HCT116 (cell line): ENCODE data around the gene TRUB1. TPM values are rescaled to one million over a fixed set of nuclear protein-coding genes. Genes with fewer than 3 reads are reported as not detected.

ENCODE experiments used
- ATAC-seq: fragments of 200-7000 bp; cut with Tn5 transposase; 2 replicates; pipeline ENCODE4 v1.9.1; 2020; ENCODE audit warnings: mild to moderate bottlenecking, moderate library complexity
- BruUV-seq: library from RNA; stranded (reverse); fragments of 400-500 nt; replicated peaks from 2 replicates; lab custom pipeline; 2021; lab: Mats Ljungman, UMichigan
- CTCF ChIA-PET: fragments of 300-600 bp; sonication (Branson Sonifier 250); formaldehyde crosslinking; loops from one replicate; lab custom pipeline; 2021; ENCODE audit warnings: antibody characterized with exemption; lab: Charles Lee
- POLR2A ChIA-PET: fragments of 300-600, 350-600 bp; sonication (Branson Sonifier 250); formaldehyde crosslinking; loops from one replicate; lab custom pipeline; 2021; ENCODE audit warnings: antibody characterized with exemption; lab: Charles Lee
- RAD21 ChIA-PET, 2 experiments: fragments of 300-600 bp; sonication (Branson Sonifier 250); formaldehyde crosslinking; loops; one replicate each; lab custom pipeline; 2023; ENCODE audit warnings: low total read pairs in 2 of 2; ENCODE audit not compliant: uncharacterized antibody in 2 of 2, unreplicated experiment in 2 of 2, low non-redundant PET in 1 of 2; lab: Charles Lee
- DNase-seq: peaks from one replicate; pipeline ENCODE4 v3.0.0-alpha.2; 2010; ENCODE audit warnings: low read depth, low spot score
- H2AFZ ChIP-seq: fragments of 200-600 bp; shearing (Covaris generic), sonication (generic); 2 replicates; pipeline ENCODE4 v1.6.1; 2017; ENCODE audit warnings: low read depth, mixed run types, mixed read lengths, antibody characterized with exemption, low read length; ENCODE audit not compliant: poor library complexity, severe bottlenecking
- H3K27ac ChIP-seq: 2 replicates; pipeline ENCODE4 v1.5.1; 2012; ENCODE audit warnings: low read depth, low read length
- H3K27me3 ChIP-seq: fragments of 200-600 bp; sonication (generic); 2 replicates; pipeline ENCODE4 v1.6.1; 2016; ENCODE audit warnings: mixed run types, low read length, mixed read lengths; ENCODE audit not compliant: insufficient read depth
- H3K36me3 ChIP-seq, 2 experiments: fragments of 200-500 bp in 1 of 2; fragments of 200-600 bp in 1 of 2; sonication (Bioruptor generic) in 1 of 2; sonication (generic) in 1 of 2; 2 replicates each; pipeline versions ENCODE4 v1.5.1 to v1.6.1; 2014 to 2016; ENCODE audit warnings: low read length in 2 of 2, inconsistent platforms in 1 of 2, mixed read lengths in 1 of 2, mixed run types in 1 of 2; ENCODE audit not compliant: insufficient read depth in 2 of 2, control insufficient read depth in 1 of 2
- H3K4me1 ChIP-seq, 2 experiments: fragments of 200-600 bp in 1 of 2; sonication (generic) in 1 of 2; 2 replicates each; pipeline versions ENCODE4 v1.5.1 to v1.6.1; 2012 to 2017; ENCODE audit warnings: low read length in 2 of 2, inconsistent platforms in 1 of 2, mild to moderate bottlenecking in 1 of 2, mixed read lengths in 1 of 2, mixed run types in 1 of 2, moderate library complexity in 1 of 2; ENCODE audit not compliant: insufficient read depth in 2 of 2, control insufficient read depth in 1 of 2
- H3K4me2 ChIP-seq: fragments of 200-600 bp; sonication (generic); 2 replicates; pipeline ENCODE4 v1.6.1; 2017; ENCODE audit warnings: mixed run types, low read length, mixed read lengths
- H3K4me3 ChIP-seq, 2 experiments: fragments of 200-600 bp in 1 of 2; sonication (generic) in 1 of 2; replicated peaks in 1 of 2; 2 replicates each; pipeline ENCODE4 v1.5.1; 2011 to 2016; ENCODE audit warnings: low read length in 2 of 2, control low read depth in 1 of 2, low read depth in 1 of 2, mild to moderate bottlenecking in 1 of 2, mixed read lengths in 1 of 2, mixed run types in 1 of 2
- H3K79me2 ChIP-seq: fragments of 200-600 bp; sonication (generic); 2 replicates; pipeline ENCODE4 v1.6.1; 2017; ENCODE audit warnings: mild to moderate bottlenecking, mixed run types, low read length, moderate library complexity, mixed read lengths; ENCODE audit not compliant: insufficient read depth
- H3K9ac ChIP-seq: fragments of 200-600 bp; sonication (generic); 2 replicates; pipeline ENCODE4 v1.6.1; 2016; ENCODE audit warnings: low read length, mixed read lengths
- H3K9me2 ChIP-seq: fragments of 200-600 bp; sonication (generic), shearing (Covaris generic); 2 replicates; pipeline ENCODE4 v1.6.1; 2017; ENCODE audit warnings: mixed run types, mild to moderate bottlenecking, moderate library complexity; ENCODE audit not compliant: insufficient read depth
- H3K9me3 ChIP-seq, 2 experiments: fragments of 200-500 bp in 1 of 2; fragments of 200-600 bp in 1 of 2; sonication (Bioruptor generic) in 1 of 2; sonication (generic) in 1 of 2; 2 replicates each; pipeline ENCODE4 v1.6.1; 2014 to 2017; ENCODE audit warnings: low read length in 2 of 2, mixed read lengths in 2 of 2, inconsistent platforms in 1 of 2, low read depth in 1 of 2, mild to moderate bottlenecking in 1 of 2, mixed run types in 1 of 2, moderate library complexity in 1 of 2; ENCODE audit not compliant: control insufficient read depth in 1 of 2, insufficient read depth in 1 of 2
- H4K20me1 ChIP-seq: fragments of 200-600 bp; sonication (generic), shearing (Covaris generic); 2 replicates; pipeline ENCODE4 v1.6.1; 2017; ENCODE audit warnings: mixed run types, mild to moderate bottlenecking, moderate library complexity; ENCODE audit not compliant: insufficient read depth
- CBX3 ChIP-seq: IDR thresholded peaks from 2 replicates; pipeline ENCODE4 v1.6.1; 2012; ENCODE audit warnings: low read depth
- RAD21 ChIP-seq: IDR thresholded peaks from 2 replicates; pipeline ENCODE4 v1.6.1; 2012; ENCODE audit warnings: low read depth, mild to moderate bottlenecking
- SIN3A ChIP-seq: IDR thresholded peaks from 2 replicates; pipeline ENCODE4 v1.6.1; 2012; ENCODE audit warnings: low read depth
- SP1 ChIP-seq: IDR thresholded peaks from 2 replicates; pipeline ENCODE4 v1.6.1; 2012; ENCODE audit warnings: low read depth
- SRF ChIP-seq: IDR thresholded peaks from 2 replicates; pipeline ENCODE4 v1.6.1; 2012; ENCODE audit warnings: low read depth
- TCF7L2 ChIP-seq: IDR thresholded peaks from 2 replicates; pipeline ENCODE4 v1.7.0; 2011; ENCODE audit warnings: borderline replicate concordance, inconsistent platforms; ENCODE audit not compliant: insufficient read depth, insufficient read length; ENCODE audit errors: extremely low read depth
- YY1 ChIP-seq: IDR thresholded peaks from 2 replicates; pipeline ENCODE4 v1.6.1; 2011; ENCODE audit warnings: low read length, low read depth, moderate library complexity, mild to moderate bottlenecking; ENCODE audit not compliant: insufficient replicate concordance; ENCODE audit errors: extremely low read depth
- ZBTB33 ChIP-seq: IDR thresholded peaks from 2 replicates; pipeline ENCODE4 v1.6.1; 2011; ENCODE audit warnings: mild to moderate bottlenecking, low read length, moderate library complexity; ENCODE audit not compliant: insufficient replicate concordance; ENCODE audit errors: extremely low read depth
- intact Hi-C: fragments of 100-400 bp; cut with micrococcal nuclease; formaldehyde crosslinking; loops from 2 replicates; pipeline ENCODE4 v1.10.0; 2022
- total RNA-seq: library from RNA; stranded (reverse); gene quantifications from one replicate; pipeline ENCODE4 v1.2.1, GENCODE V29; 2021; ENCODE audit not compliant: unreplicated experiment
- TF ChIP-seq, protein P1 (sequence below), 3 experiments: fragments of 200-600 bp in 1 of 3; sonication (generic) in 1 of 3; IDR thresholded peaks in 2 of 3; conservative IDR thresholded peaks in 1 of 3; 2 replicates each; pipeline ENCODE4 v1.5.1; 2012 to 2017; ENCODE audit warnings: low read depth in 2 of 3, low read length in 2 of 3, antibody characterized with exemption in 1 of 3, borderline replicate concordance in 1 of 3, control low read depth in 1 of 3, mild to moderate bottlenecking in 1 of 3, mixed read lengths in 1 of 3, mixed run types in 1 of 3, moderate library complexity in 1 of 3; ENCODE audit not compliant: insufficient read depth in 1 of 3
- TF ChIP-seq, protein P2 (sequence below): IDR thresholded peaks from 2 replicates; pipeline ENCODE4 v1.6.1; 2012

Gene TRUB1
- total RNA-seq, 1 experiment from 2014 or later: 44.1 TPM

DNA sequence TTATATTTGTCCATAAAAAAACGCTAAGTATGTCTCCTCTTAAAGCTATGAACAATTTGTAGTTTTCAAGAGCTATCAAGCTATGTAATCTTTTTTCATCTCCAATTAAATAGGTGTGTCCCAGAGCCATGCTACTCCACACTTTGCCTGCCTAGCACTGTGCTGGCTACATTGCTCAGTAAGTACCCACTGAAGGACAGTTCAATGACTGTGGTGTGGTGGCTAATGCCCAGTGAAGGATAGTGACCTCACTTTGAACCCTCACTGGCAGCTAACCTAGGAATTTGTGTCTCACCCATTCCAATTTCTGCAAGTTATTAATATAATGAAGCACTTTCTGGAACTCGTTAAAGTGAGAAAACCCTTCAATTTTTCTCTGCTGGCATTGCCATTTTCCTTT is 14.4 kb upstream of the TRUB1 start:
- no peak overlapping the region for H3K4me3 ChIP-seq
- H3K9ac ChIP-seq: no peak overlapping the region
- no peaks in the 10 kb centered on the region for H4K20me1 ChIP-seq
- CTCF ChIA-PET: no interaction called here
- ATAC-seq (no peak), DNase-seq (no peak)
- H3K4me2 ChIP-seq: no peak overlapping the region
- no peaks in the 10 kb centered on the region for H3K9me2 ChIP-seq
- peaks cover 5 to 11% of the 10 kb centered on the region in 2 experiments; a peak in 3 of 4 replicates for H3K4me1 ChIP-seq
- no peak for TF ChIP-seq RAD21
- no peak for TF ChIP-seq YY1
- TF ChIP-seq, protein P1, sequence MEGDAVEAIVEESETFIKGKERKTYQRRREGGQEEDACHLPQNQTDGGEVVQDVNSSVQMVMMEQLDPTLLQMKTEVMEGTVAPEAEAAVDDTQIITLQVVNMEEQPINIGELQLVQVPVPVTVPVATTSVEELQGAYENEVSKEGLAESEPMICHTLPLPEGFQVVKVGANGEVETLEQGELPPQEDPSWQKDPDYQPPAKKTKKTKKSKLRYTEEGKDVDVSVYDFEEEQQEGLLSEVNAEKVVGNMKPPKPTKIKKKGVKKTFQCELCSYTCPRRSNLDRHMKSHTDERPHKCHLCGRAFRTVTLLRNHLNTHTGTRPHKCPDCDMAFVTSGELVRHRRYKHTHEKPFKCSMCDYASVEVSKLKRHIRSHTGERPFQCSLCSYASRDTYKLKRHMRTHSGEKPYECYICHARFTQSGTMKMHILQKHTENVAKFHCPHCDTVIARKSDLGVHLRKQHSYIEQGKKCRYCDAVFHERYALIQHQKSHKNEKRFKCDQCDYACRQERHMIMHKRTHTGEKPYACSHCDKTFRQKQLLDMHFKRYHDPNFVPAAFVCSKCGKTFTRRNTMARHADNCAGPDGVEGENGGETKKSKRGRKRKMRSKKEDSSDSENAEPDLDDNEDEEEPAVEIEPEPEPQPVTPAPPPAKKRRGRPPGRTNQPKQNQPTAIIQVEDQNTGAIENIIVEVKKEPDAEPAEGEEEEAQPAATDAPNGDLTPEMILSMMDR (IDR thresholded peaks at IDR 0.05 in 2 of 3, conservative IDR thresholded peaks at IDR 0.05 in 1 of 3; ENCODE audit: borderline replicate concordance in 1 of 3, insufficient read depth in 1 of 3, low read depth in 2 of 3, low read length in 2 of 3): no peak
- TF ChIP-seq TCF7L2: no peak
- no peak for TF ChIP-seq SP1
- TF ChIP-seq ZBTB33: no peak
- TF ChIP-seq SRF: no peak
- TF ChIP-seq, protein P2, sequence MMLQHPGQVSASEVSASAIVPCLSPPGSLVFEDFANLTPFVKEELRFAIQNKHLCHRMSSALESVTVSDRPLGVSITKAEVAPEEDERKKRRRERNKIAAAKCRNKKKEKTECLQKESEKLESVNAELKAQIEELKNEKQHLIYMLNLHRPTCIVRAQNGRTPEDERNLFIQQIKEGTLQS: no peak
- TF ChIP-seq CBX3: no peak
- no peak for TF ChIP-seq SIN3A
- no peak overlapping the region for H2AFZ ChIP-seq
- no peaks in the 10 kb centered on the region for H3K27me3 ChIP-seq
- no TSS peak for BruUV-seq
- H3K9me3 ChIP-seq: no peaks in the 10 kb centered on the region
- H3K36me3 ChIP-seq: no peaks in the 10 kb centered on the region
- H3K79me2 ChIP-seq: no peaks in the 10 kb centered on the region
- H3K27ac ChIP-seq: no peak overlapping the region
- POLR2A ChIA-PET: interaction anchor here (1.3 kb wide), 1 partner anchor 14 kb away, joined by 4 read pairs; the partner anchor contains the start of gene TRUB1
- intact Hi-C loops: no loop called here
- RAD21 ChIA-PET: no interaction called here
